Stimulated activated CD4-positive, alpha-beta T cell treated with anti-CD3 and anti-CD28 coated beads, Interleukin-12 subunit alpha, Interleukin-12 subunit beta, amount 100 ng/mL, for 24 hours (primary cell): ENCODE results near the gene EHD1.

ENCODE experiments used
- DNase-seq, 2 experiments: peaks; one replicate each; pipeline ENCODE4 v3.0.0-alpha.2; 2020; ENCODE audit warnings: low read depth in 2 of 2

EHD1 gene

DNA sequence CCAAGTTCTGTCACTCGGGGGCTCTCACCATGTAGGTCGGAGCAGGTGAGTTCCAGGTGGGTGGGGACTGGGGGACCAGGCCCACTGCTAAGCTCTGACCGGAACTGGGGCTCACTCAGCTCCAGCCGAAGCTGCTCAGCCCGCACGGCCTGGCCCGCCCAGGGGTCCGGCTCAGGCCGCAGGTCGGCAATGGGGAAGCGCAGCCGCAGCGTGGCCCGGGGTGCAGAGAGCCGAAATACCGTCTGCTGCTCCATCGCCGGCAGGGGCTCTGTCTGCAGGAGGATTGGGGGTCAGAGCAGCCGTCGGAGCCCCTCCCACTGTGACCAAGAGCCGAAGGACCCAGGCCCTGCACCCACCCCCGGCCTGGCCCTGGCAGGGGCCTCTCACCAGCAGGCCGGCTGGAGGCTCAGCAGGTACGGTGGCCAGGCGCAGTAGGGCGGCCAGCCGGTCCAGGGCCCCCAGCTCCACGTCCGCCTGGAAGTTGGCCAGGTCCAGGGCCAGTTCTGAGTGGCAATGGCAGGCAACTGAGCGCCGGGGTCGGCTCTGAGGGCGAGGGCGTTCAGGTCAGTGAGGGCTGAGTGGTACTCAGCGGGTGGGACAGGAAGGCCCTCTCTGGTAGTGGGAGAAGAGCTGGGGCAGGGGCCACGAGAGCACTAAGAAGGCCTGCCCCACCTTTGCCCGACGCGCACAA is 31.4 kb upstream of the EHD1 start:
- DNase-seq, result no peak

DNA sequence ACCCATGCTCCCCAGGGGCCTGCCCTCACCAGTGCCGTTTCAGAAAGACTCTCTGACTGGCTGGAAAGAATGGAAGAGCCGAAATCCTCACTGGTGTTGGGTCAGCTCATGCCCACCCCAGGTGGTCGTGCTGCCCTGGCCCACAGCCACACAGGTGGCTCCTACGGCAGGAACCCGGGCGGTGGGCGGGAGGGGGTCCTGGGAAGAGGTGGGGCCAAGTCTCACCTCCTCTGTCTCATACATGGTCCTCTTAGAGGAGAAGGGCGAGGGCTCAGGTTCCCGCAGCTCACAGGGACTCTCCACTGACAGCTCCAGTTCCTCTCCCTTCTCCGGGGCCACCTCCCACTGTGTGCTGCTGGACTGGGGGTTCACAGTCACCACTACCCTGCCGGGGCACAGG is 30.3 kb upstream of the EHD1 start:
- DNase-seq, result no peak

DNA sequence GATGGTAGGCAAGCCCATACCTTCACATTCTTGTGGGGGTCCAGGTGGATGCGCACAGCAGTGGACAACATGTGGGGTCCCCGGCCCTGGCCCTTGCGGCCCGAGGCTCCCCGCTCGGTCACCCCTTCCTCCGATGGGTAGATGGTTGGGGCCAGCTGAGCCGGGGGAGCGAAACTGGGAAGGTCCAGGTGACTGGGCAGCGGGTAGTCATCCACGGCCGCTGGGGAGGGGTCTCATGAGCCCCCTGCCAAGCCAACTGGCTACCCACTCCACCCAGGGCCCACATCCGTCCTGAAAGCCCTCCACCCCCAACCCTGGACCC is 27.9 kb upstream of the EHD1 start:
- no peak for DNase-seq

DNA sequence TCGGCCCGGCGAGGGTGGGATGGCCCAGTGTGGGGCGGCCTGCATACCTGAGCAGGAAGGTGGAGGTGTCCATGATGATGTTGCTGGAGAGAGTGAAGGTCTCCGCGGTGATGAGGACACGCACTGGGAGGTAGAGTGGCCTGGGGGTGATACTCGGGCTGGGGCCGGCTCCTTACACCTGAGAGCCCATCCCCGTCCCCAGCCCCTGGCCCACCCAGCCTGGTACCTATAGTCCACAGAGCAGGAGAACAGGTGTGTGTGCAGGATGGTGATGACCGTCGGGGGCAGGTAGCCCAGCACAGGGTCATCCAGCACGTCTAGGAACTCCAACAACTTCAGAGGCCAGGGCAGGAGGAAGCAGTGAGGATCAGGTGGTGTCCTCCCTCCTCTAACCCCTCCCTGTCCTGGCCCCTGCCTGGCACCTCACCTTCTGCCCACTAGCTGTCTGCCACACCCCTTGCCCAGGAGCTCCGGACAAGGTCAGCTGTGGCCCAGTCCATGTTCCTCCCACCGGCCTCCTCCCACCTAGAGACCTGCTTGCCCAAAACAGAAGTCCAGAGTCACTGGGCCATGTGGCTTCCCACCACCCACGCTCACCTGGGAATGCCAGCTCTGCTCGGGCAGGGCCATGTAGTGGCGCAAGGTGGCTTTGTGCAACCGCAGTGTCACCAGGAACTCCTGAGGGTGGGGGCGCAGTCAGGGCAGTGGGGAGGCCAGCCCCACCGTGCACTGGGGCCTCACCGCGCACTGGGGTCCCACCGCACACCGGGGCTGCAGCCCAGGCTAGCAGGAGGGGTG is 27.3 kb upstream of the EHD1 start:
- no peak for DNase-seq

DNA sequence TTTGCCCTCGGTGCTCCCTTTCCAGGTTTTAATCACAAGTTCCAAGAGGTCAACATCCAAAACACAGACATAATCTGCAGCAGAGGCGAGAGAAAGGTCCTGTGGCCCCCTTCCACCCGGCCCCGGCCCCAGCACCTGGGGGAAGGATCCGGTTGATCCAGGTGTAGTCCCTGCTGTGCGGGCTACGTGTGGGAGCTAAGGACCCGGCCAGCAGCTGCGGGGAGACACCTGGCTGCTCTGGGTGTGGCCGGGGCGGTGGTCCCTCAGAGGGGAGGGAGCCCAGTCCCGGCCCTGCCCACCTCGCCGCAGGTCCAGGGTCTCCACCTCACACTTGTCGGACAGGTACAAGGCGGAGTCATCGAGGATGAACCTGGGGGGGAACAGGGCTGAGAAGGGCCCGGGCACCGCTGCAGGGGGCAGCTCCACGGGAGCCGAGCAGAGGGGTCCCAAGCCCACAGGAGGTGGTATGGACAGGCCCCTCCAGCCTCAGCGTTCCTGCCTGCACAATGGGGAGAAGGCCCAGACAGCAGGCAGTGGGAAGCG is 24.9 kb upstream of the EHD1 start:
- no peak for DNase-seq

DNA sequence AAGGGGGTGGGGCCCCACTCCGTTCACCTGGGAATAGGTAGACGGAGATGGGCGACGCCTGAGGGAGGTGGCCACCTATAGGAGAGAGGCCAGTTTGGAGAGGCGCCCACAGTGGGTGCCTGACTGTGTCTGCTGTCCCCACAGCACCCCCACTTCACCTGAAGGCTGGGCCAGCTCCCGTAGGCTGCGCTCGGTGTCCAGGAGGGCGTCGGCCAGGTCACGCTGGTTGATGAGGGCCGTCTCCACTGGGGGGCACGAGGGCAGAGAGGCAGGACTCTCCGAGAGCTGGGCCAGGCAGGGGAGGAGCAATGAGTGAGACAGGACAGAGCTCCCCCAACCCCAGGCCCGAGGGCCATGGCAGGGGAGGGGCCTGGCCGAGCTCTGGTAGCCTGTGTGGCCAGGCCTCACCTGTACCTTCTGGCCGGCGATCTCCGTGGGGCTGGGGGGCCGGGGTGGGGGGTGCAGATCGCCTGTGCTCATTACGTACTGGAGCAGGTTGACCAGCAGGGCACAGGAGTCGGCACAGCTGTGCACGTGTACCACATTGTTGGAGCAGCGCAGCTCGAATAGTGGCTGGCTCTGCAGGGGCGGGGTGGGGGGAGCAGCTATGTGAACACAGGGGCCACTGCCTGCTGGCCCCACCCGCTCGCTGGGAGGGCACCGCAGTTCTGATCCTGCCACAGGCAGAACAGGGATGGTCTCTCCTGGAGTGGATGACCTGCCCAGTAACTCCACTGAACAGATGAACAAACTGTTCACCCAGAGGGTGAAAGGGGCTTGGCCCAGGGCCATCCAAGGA is 23.9 kb upstream of the EHD1 start:
- DNase-seq, result no peak

DNA sequence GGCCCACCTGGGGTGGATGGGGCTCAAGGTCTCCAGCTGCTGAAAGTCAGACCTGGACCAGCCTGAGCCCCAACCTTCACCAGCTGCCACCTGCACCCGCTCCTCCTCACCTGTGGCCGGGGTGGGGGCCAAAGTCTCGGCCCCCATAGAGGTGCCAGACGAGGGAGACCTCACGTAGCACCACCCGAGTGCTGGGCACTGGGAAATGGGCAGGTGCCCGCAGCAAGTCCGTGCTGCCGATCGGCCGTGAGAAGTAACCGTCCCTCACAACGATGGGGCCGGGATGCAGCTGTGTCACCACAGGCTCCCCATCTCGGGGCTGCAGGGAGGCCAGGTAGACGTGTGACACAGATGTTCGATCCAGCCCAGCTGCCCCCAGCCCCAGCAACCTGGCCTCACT is 22.4 kb upstream of the EHD1 start:
- DNase-seq, result no peak

DNA sequence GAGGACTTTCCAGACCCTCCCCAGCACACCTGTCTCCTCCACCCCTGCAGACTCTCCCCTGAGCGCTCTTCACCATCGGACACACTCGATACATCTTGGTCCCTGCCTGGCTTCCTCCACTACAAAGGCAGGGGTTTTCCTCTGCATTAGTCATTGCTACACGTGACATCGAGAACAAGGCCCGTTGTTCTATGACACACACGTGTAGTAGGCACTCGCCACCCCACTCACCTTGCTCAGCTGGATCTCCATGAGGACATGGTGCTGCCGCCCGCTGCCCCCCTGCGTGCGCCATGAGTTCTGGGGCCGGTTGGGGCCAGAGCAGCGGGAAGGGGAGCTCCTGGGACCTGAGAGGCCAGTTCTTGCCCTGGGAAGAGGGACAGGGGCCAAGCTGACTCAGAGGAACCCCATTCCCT is 21.9 kb upstream of the EHD1 start:
- DNase-seq, result peak; percentile 45 to 54

DNA sequence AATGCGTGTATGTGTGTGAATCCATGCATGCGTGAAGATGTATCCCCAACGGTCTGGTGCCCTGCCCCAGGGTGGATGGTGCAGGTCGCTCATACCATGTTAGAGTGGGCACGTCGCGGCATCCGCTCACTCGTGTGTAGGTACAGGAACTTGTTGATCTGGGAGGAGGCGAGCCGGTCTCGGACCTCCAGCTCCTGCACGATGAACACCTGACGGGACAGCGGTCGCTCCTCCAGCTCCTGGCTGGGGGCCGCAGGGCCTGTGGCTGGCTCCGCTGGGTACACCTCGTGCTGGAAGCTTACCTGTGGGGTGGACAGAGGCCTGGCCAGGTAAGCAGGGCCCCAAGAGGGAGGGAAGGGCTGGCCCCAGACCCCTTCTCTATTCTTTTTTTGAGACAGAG is 20.1 kb upstream of the EHD1 start:
- DNase-seq, result no peak

DNA sequence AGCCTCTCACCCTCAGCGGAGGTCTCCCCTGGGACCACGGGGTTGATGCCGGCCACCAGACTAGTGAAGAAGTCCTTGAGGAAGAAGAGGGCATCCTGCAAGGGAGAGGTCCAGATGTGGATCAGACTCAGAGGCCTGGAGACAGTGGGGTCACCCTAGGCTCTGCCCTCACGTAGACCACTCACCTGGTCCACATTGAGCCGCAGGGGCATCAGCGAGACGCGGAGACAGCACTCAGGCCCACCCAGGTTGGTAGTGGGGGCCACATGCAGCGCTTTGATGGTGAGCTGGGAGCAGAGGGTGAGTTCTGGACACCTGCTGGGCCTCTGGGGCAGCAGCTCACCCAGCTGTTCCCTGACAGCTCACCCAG is 19.6 kb upstream of the EHD1 start:
- no peak for DNase-seq

DNA sequence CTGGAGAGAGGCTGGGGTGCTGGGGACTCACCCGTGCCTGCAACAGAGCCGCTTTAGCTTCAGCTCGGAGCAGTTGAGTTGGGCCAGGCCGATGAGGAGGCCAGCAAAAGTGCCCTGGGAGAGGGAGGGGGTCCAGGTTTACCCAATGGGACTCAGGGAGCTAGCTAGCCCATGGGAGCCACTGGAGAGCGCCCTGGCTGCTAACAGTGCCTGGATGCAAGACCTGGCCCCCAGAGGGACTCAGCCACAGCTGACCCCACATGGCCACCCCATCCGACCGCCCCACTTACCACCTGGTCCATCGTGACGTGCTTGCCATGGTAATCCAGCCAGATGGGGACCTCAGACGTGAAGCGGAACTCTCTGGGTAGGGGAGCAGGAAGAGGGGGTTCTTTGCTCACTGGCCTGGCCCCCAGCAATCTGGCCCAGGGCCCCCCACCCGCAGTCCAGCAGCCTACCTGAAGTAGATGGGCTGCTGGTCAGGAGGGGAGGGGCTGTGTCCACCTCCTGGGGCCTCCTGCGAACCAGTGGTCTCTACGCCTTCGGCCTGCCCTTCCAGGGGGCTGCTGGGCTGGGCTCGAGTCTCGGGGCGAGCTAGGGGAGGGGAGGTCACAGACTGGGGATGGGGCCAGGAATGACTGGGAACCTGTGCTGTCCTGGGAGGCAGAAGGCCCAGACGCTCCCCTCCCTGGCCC is 19.1 kb upstream of the EHD1 start:
- no peak for DNase-seq

DNA sequence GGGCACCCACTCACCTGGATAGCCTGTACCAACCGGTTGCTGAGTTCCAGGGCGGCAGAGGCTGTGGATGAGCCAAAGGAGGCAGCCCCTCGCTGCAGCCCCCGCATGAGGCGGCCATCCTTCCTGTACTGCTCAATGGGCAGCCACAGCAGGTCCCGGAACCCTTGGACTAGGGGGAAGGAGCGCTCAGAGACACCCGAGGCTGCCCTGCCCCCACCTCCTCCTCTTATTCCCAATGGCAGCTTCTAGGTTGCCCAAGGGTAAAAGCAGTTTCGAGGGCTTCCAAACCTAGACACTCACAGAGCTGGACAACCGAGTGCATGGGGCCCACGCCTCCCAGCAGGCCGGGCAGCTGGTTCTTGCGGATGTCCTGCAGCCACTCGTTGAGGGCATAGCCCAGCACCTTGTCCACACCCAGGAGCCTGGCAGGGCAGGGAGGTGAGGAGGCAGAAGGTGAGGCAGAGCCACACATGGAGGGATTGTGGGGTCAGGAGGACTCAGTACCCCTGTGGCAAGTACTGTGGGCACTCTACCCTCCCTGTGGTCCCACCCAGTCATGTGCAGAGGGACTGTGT is 18.1 kb upstream of the EHD1 start:
- no peak for DNase-seq

DNA sequence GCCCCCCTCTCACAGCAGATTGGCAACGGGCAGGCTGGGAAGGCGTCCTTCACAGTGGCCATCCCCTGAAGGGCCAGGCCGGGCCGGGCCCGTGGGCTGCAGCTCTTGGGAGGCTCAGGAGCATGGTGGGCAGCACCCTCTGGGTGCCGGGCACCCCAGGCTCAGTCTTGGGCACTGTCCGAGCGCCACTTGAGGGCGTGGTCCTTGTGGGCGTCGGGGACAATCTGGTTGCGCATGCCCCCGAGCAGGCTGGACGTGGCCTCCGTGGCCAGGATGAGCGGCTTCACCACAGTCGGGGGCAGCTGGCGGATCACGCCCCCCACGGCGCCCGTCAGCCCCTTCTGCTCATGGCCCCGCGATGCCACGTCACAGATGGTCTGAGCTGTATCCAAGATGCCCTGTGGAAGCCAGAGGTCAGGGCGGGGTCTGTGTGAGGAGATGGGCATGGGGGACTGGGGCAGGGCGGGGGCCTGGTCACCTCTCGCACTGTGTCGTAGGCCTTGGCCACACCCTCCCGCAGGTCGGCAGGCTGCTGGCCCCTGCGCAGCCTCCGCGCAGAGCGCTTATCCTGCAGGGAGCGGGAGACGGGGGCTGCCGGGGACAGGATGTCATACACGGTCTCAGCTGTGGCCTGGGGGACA is 16.5 kb upstream of the EHD1 start:
- DNase-seq, result no peak

DNA sequence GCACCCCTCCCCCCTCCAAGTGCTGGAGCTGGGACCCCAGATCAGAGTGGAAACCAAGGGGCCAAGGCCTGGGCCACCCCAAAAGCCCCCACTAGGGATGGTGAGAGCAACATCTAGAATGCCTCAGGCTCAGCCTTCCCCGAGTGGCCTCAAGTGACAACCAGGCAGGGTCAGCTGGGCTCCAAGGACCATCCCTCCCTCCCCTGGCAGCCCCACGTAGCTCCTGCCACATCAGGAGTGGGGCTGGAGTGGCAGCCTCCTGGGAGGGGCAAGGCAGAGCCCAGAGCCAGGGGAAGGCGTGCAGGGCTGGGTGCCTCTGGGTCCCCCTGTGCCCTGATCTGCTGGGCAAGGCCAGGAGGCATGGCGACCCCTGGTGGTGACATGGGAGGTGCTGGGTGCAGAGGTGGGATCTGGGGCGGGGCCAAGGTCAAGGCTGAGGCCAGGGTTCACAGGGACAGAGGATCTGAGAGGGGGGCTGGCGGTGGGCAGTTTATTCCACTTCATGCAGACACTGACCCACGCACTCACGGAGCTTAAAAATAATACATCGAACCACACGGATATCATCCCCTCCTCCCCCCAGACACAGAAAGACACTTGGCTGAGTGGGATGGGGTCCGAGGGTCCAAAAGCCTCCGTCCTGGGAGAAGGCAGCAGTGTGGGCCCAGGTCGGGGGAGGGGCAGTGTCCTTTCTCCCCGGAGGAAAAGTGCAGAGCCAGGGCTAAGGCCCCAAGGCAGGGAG is 15.8 kb upstream of the EHD1 start:
- peak; percentile 79 to 96 for DNase-seq

DNA sequence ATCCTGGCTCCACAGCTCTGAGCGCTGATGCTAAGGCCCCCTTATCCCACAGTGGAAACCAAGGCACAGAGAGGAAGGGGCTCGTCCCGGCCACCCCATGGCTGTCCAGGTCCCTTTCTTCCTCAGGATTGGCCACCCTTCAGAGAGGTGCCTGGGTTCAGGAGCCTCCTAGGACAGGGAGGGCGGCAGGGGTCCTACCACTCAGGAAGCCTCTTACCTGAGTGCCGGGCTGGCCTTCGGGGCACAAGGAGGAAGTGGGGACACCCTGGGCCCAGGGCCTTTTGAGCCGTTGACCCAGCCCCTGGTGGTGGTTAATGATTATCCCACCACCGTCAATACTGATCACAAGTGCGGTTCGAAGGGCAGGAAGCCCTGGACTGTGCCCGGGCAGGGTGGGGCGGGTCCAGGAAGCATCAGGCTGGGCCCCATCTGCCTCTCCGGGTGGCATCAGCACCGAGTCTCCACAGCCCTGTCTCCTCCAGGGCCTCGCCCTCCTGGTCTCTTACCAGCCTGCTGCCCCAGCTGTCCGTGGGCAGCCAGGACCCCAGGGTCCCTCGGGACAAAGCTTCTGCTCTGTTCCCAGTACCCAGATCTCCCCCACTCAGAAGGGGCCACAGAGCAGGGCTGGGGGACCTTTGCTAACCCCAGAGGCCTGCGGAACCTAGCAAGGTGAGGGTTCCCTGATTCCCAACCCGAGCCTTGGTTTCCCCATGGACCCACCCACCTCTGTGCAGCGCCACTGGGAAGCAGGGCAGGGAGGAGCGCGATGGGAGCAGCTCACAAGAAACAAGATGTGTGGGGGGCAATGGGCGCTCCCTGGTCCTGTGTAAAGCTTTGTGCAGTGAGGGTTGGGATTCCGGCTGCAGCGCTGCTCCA is 15.0 kb upstream of the EHD1 start:
- no peak for DNase-seq

DNA sequence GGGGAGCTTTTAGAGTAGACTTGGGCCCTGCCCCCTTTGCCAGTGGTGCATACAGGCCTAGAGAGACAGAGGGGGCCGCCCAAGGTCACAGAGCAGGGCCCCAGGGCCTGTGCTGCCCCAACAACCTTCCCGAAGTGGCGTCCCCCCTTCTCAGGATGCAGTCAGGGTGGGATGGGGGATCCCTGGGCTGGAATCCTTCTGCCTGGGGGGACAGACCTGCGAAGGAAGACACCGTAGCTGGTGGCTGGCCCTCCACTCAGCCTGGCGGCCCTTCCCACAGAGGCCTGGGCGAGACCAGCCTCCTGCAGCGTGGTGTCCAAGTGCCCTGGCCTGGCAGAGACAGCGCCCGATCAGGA is 14.4 kb upstream of the EHD1 start:
- no peak for DNase-seq

DNA sequence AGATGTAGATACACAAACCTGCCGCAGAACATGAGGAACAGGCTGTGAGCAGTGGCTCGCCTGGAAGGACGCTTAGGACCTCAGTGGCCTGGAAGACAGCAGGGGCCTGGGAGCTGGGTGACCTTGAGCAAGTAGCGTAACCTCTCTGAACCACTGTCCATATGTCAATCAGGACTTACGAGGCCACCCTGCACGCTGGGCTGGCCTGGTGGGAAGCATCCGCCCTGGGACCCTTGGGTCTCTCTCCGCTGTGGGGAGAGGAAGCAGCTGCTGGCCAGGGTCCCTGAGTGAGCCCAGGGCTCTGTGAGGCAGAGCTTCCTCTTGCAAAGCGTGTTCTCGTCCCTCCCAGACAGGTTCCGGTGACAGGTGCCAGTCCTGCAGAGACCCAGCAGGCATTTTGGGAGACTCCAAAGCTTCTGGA is 14.0 kb upstream of the EHD1 start:
- no peak for DNase-seq

DNA sequence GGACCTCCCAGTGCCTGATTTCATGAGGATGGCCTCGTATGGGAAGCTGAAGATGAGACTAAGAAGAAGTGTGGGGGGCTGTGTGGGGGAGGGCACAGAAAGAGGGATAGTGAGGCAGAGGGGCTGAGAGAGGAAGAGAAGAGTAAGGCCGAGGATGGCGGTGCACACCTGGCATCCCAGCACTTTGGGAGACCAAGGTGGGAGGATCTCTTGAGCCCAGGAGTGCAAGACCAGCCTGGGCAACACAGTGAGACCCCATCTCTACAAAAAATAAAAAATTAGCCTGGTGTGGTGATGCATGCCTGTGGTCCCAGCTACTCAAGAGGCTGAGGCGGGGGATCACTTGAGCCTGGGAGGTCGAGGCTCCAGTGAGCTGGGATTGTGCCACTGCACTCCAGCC is 13.5 kb upstream of the EHD1 start:
- no peak for DNase-seq

DNA sequence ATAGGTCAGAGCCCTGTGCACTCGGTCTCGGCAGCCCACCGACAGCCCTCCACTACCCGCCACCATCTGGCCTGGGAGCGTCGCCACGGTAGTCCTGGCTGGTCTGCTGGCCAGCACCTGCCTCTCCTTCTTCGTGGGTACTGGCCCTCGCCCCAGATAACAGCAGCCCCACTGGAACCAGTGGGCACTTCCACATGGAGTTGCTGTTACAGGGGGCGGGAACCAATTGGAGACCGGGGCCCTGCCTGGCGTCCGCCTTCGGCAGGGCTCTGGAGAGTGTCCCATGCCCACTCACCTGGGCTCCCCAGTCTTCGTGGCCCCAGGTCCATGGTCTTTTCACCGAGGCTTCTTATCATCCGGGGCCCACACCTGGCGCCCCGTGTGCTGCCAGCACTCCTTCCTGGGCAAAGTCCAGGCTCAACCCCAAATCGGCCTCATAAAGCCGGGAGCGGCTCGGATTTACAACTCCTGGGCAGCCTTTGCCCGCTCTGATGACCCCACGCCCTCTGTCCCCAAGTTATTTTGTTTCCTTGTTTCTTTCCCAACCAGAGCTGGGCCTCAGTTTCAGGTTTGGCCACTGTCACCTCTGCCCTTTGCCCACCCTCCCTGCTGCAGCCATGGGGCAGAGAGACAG is 12.9 kb upstream of the EHD1 start:
- no peak for DNase-seq
